SH-SY5Y (cell line): Measurements from ENCODE around the gene IL2RA.

Source experiments
- GATA2 ChIP-seq: IDR thresholded peaks from 2 replicates; pipeline ENCODE4 v1.6.1; 2011; ENCODE audit warnings: mild to moderate bottlenecking, low read depth, low read length
- GATA3 ChIP-seq: IDR thresholded peaks from 2 replicates; pipeline ENCODE4 v1.6.1; 2011; ENCODE audit warnings: low read depth, mild to moderate bottlenecking, low read length, moderate library complexity

DNA sequence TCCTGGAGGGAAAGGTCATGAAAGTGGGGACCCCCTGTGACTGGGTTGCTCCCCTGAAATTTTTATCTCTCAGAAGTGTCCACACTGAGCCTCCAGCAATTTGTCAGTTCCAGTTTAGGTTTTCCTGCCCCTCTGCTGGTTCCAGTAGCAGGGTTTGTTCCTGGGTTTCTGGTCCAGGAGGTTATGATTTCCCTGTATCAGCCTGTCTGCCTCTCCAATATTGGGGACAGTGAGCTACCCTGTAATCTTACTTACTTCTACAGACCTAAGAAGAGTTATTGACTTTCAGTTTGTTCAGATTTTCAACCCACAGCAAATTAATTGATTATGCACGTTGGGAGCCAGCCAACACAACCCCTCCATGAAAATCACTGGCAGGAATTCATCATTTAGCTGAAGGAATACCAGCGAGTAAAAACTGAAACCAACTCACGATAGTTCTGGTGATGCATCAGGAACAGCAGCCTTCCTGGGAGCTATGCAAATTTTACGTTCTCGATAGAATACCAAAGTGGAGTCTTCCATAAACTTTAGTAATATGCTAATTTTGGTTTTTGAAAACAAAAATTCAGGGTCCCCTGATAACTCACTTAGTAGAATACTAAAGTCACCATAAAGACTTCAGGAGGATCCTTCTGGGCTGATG is 53.5 kb downstream of the IL2RA start:
- no peak for TF ChIP-seq GATA2
- TF ChIP-seq GATA3: no peak
